ENCODE data around the gene PIK3CD.

The PIK3CD gene

DNA sequence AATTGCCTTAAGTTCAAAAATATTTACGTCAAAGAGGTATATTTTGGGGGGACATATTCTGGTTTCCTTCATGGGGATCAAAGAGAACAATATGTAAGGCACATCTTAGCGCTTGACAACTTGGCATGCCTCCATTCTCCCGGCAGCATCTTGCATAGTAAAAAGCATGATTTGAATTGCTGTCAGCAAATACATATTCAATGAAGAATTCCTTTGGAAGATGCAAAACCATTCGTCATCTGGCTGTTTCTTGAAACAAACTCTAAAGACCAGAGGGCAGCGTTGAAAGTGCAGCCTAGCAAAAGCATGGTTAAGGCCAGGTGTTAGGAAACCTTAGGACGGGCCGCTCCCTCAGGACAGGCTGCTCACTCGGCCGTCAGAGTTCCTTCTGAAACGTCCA lies 3.4 kb upstream of the PIK3CD start:
- DNase-seq (ENCODE audit: insufficient read length) (no peak), FAIRE-seq (no peak)
- TF ChIP-seq POLR2A (IDR thresholded peaks at IDR 0.05; ENCODE audit: low read depth, low read length) (no peak), POLR2AphosphoS5 (IDR thresholded peaks at IDR 0.05; ENCODE audit: low read depth, low read length) (no peak), TAF1 (IDR thresholded peaks at IDR 0.05; ENCODE audit: borderline replicate concordance, low read depth, low read length) (no peak)

DNA sequence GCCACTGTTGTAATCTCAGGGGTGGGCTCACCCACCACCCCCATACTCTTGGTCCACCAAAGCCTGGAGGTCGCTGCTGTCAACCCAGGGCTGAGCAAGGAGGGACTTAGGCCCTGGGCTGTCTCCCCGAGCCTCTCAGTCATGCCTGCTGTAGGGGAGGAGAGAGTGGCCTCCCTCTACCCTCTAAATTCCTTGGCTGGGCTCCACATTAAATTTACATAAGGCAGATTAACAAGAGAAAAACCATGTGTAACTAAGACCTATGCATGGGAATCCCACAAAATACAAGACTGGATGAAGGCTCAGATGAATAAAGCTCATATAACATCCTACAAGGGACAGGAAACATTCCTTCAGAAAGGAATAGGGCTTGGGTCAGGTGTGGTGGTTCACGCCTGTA lies 1.8 kb upstream of the PIK3CD start:
- TF ChIP-seq POLR2AphosphoS5 (IDR thresholded peaks at IDR 0.05; ENCODE audit: low read depth, low read length) (no peak), POLR2A (IDR thresholded peaks at IDR 0.05; ENCODE audit: low read depth, low read length) (no peak), TAF1 (IDR thresholded peaks at IDR 0.05; ENCODE audit: borderline replicate concordance, low read depth, low read length) (no peak)
- no peak for FAIRE-seq
- no peak for DNase-seq (ENCODE audit: insufficient read length)

DNA sequence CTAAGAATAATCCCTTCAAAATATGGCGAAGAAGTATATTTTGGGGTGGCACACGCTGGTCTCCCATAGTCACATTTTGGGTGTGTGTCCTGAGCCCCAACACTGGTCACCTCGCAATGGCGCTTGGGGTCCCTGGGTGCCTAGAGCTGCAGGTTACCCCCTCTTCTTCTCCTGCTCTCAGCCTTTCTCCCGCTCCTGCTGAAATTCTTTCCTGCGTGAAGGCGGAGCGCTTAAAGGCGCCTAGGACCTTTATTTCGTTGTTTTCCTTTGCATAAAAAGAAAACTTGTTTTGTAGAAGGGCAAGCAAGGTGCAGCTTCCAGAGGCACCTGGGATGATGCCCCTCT lies 339 bp upstream of the PIK3CD start:
- no peak for FAIRE-seq
- no peak for DNase-seq (ENCODE audit: insufficient read length)
- TF ChIP-seq POLR2AphosphoS5 (IDR thresholded peaks at IDR 0.05; ENCODE audit: low read depth, low read length): no peak
- TF ChIP-seq TAF1 (IDR thresholded peaks at IDR 0.05; ENCODE audit: borderline replicate concordance, low read depth, low read length): no peak
- no peak for TF ChIP-seq POLR2A (IDR thresholded peaks at IDR 0.05; ENCODE audit: low read depth, low read length)

DNA sequence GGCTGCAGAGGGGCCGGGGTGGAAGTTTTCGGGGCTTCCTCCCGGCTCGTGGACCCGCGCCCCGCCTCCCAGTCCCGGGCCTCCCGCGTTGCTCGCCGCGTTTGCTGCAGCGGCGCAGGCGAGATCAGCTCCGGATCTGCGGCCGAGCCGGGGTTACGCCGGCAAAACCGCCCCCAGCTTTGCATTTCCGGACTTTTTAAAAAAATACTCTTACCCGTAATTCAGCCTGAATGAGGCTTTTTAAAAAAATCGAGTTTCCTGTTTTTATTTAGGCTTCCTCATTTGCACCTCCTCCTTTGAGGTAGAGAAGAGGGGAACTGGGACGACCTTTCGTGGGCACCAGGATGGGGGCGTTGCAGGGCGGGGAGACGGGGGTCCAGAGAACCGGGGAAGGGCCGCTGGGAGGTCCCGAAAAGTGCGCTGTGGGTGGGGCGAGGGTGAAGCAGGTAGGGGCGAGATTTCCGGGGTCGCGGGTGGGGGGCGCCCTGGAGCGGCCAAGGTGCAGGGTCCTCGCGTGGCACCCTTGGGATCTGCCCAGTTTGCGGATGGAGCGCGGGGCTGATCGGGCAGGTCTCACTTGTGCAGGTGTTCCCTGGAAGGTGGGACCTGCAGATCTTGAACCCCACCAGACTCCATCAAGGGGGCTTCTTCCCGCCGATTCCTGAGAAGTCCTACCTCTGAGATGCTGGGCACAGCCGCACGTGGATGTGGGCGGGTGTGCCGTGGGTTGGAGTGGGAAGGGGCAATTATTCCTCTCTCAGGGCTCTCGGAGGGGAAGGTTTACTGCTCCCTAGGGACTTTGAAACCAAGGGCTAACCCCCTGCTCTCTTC lies 1.1 kb downstream of the PIK3CD start:
- FAIRE-seq (peak; percentile 92), DNase-seq (ENCODE audit: insufficient read length) (no peak)
- TF ChIP-seq TAF1 (IDR thresholded peaks at IDR 0.05; ENCODE audit: borderline replicate concordance, low read depth, low read length) (0 out of 2 replicates have a peak, but pooled peaks have one; percentile 3), POLR2AphosphoS5 (IDR thresholded peaks at IDR 0.05; ENCODE audit: low read depth, low read length) (no peak)

DNA sequence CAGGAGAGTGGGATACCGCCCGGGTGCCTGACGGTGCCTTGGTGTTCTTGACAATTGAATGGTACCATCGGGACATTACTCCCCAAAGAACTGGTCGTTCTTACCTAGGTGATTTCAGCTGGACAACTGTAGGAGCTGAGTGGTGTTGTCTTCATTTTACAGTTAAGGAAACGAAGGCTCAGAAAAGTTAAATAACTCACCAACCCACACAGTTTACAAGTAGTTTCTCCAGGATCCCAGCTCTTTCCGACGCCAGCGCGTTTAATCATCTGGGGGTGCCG lies 1.6 kb downstream of the PIK3CD start:
- FAIRE-seq: no peak
- TF ChIP-seq POLR2AphosphoS5 (IDR thresholded peaks at IDR 0.05; ENCODE audit: low read depth, low read length) (no peak), POLR2A (IDR thresholded peaks at IDR 0.05; ENCODE audit: low read depth, low read length) (no peak), TAF1 (IDR thresholded peaks at IDR 0.05; ENCODE audit: borderline replicate concordance, low read depth, low read length) (no peak)
- DNase-seq (ENCODE audit: insufficient read length): no peak

DNA sequence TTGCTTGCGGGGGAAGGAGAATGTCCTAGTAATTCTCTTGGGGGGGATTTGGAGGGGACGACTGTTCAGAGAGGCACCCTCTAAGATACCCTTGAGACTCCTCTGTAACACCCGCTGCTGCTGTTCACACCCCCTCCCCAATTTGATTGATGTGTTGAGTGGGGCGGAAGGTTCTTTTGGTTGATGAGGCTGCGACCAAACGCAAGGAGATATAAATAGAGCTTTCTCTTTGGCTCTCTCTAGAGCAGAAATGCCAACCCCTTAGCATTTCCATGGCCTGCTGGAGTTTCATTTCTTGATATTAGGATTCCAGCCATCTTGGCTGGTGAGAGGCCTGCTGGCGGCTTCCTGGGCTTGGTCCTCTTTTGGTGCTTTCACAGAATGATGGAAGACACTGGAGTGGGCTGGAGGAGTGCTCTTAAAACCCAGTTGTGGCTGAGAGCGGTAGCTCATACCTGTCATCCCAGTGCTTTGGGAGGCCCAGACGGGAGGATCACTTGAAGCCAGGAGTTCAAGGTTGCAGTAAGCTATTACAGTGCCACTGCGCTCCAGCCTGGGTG lies 2.0 kb downstream of the PIK3CD start:
- FAIRE-seq (no peak), DNase-seq (ENCODE audit: insufficient read length) (no peak)

DNA sequence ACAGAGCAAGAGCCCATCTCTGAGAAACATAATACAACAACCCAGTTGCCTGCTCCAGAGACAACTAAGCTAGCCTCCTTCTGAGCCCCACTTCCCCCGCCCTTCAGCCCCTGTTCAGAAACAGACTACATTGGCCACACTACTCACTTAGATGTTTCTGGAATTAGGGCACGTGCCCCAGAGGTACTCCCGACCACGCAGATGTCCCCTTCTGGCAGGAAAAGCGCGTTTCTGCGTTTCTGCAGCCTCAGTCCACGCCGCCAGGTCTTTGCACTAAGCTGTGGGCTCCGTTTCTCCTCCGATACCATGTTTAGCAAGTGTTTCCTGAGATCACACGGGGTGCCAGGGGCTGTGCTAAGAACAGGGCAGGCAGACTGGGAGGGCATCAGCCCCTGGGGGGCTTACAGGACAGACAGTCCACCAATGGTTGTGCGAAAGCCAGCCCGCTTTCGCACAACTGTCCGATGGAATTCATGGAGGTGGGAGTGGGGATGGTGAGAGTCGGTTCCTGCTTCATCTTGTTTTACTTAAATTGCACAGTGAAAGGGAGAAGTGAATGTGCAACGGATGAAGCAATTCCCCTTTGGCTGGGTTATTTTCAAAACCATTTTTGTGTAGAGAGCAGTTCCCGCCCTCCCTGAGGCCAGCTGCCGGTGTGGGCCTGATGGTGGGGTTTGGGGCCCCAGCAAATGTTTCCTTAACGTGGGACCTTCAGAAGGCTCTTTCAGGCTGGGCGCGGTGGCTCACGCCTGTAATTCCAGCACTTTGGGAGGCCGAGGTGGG lies 2.7 kb downstream of the PIK3CD start:
- FAIRE-seq (peak; percentile 97), DNase-seq (ENCODE audit: insufficient read length) (no peak)
- TF ChIP-seq POLR2A (IDR thresholded peaks at IDR 0.05; ENCODE audit: low read depth, low read length): peak; percentile 33; the same call in 1 of the 2 replicates
- no peak for TF ChIP-seq TAF1 (IDR thresholded peaks at IDR 0.05; ENCODE audit: borderline replicate concordance, low read depth, low read length)
- TF ChIP-seq POLR2AphosphoS5 (IDR thresholded peaks at IDR 0.05; ENCODE audit: low read depth, low read length): peak; percentile 18; the same call in 1 of the 2 replicates

More for the DNA sequence above, 2.0 kb downstream of the PIK3CD start:
- TF ChIP-seq POLR2AphosphoS5 (IDR thresholded peaks at IDR 0.05; ENCODE audit: low read depth, low read length) (no peak), POLR2A (IDR thresholded peaks at IDR 0.05; ENCODE audit: low read depth, low read length) (peak; percentile 20; the same call in 1 of the 2 replicates), TAF1 (IDR thresholded peaks at IDR 0.05; ENCODE audit: borderline replicate concordance, low read depth, low read length) (no peak)

DNA sequence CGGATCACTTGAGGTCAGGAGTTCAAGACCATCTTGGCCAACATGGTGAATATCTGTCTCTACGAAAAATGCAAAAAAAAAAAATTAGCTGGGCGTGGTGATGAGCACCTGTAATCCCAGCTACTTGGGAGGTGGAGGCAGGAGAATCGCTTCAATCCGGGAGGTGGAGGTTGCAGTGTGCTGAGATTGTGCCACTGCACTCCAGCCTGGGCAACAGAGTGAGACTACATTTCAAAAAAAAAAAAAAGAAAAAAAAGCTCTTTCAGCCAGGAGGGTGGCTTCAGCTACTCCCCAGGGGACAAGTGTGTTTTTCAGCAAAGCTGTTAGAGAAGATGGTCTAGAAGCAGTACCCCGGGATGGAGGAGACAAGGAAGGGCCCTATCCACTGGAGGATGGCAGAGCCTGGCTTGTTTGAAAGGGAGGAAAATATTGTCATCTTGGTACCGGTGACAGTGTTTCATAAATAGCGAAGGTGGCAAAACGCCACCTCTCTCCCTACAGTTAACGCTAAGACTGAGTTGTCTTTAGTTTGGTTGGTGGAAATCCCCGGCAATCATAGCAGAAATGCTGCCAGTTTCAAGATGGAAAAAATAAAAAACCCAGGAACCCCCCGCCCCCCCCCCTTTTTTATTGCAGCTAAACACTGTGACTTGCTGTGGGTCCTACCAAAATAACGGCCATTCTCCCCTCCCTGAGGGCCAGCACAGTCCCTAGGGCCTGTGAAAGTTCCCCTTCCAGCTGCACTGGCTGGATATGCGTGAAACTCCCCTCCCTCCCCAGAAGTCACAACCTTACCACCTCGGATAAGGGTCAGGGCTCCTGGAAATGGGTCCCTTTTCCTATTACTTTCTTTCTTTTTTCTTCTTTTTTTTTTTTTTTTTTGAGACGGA lies 3.5 kb downstream of the PIK3CD start:
- TF ChIP-seq TAF1 (IDR thresholded peaks at IDR 0.05; ENCODE audit: borderline replicate concordance, low read depth, low read length) (no peak), POLR2AphosphoS5 (IDR thresholded peaks at IDR 0.05; ENCODE audit: low read depth, low read length) (peak; percentile 57; the same call in 1 of the 2 replicates), POLR2A (IDR thresholded peaks at IDR 0.05; ENCODE audit: low read depth, low read length) (peak; percentile 65)
- DNase-seq (ENCODE audit: insufficient read length): no peak
- FAIRE-seq: no peak

DNA sequence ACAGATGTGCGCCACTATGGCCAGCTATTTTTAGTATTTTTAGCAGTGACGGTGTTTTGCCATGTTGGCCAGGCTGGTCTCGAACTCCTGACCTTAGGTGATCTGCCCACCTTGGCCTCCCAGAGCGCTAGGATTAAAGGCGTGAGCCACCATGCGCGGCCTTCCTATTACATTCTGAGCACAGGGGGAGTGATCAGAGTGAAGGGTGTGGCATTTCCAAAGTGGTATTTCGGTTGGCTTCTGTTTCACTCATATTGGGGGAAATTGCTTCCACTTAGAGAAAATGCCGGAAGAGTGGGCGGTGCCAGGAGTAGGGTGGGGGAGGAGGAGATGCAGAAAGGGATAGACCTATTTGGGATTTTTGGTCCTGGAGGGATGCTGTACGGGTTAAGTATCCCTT lies 4.3 kb downstream of the PIK3CD start:
- no peak for DNase-seq (ENCODE audit: insufficient read length)
- FAIRE-seq: peak; percentile 83

DNA sequence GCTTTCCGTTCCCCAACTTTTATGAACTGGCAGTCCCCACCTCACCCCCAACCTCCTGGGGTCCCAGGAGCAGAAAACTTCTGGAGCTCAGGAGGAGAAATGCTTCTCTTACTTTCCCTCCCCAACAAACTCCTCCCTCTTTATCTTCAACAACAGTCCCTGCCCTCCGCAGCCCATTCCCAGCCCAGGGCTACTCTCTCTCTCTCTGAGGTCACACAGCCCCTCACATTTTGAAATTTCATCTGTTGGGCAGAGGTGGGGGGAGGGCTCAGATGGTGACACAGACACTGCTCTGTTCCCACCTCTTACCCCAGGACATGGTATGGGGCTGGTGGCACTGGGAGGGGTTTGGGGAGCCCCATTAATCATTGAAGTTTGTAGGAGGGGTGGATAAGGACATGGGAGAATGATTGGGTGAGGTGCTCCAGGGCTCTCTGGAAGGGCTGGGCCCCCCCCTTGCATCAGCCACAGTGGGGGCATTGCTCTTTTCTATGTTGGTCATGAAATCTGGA lies 6.0 kb downstream of the PIK3CD start:
- no peak for TF ChIP-seq TAF1 (IDR thresholded peaks at IDR 0.05; ENCODE audit: borderline replicate concordance, low read depth, low read length)
- no peak for TF ChIP-seq POLR2A (IDR thresholded peaks at IDR 0.05; ENCODE audit: low read depth, low read length)
- TF ChIP-seq POLR2AphosphoS5 (IDR thresholded peaks at IDR 0.05; ENCODE audit: low read depth, low read length): no peak
- FAIRE-seq: peak; percentile 57
- DNase-seq (ENCODE audit: insufficient read length): no peak

More for the DNA sequence above, 4.3 kb downstream of the PIK3CD start:
- no peak for TF ChIP-seq TAF1 (IDR thresholded peaks at IDR 0.05; ENCODE audit: borderline replicate concordance, low read depth, low read length)
- TF ChIP-seq POLR2AphosphoS5 (IDR thresholded peaks at IDR 0.05; ENCODE audit: low read depth, low read length): no peak
- no peak for TF ChIP-seq POLR2A (IDR thresholded peaks at IDR 0.05; ENCODE audit: low read depth, low read length)

All from GM12892 (cell line).